ENCODE measurements around the gene FAM184B.

DNA sequence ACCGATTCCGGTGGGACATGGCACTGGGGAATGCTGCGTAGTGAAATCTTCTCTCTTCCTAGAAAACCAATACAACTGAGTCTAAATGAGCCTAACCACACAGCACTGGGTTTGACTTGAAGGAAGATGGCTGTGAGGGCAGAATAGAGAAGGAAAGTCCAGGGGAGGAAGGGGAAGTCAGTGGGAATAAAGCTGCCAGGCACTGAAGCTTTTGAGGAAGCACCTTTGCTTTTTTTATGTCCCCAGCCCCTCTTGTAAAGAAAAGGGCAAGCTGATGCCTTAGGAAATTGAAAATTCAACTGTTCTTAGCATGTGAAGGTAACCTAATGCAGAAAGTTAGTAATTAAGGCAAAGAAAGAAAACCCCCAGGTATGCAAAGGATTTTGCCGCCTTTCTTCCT, 146.4 kb downstream of the FAM184B start:
- TF ChIP-seq POLR2AphosphoS5 (IDR thresholded peaks at IDR 0.05; ENCODE audit: borderline replicate concordance, low read depth, low read length) (no peak), EZH2 (IDR thresholded peaks at IDR 0.05) (no peak)

Measured in SK-N-MC (cell line).